ENCODE measurements around the gene KRT31. TPM values are rescaled to one million over a fixed set of nuclear protein-coding genes. Genes with fewer than 3 reads are reported as not detected.
"Not testable (repeated sequence)": the region's sequence is repeated elsewhere in the genome, so short reads cannot be mapped to it uniquely, and the experiment has no call there.

The KRT31 gene
- polyA plus RNA-seq, 3 donors from 2014 or later, result not detected

DNA sequence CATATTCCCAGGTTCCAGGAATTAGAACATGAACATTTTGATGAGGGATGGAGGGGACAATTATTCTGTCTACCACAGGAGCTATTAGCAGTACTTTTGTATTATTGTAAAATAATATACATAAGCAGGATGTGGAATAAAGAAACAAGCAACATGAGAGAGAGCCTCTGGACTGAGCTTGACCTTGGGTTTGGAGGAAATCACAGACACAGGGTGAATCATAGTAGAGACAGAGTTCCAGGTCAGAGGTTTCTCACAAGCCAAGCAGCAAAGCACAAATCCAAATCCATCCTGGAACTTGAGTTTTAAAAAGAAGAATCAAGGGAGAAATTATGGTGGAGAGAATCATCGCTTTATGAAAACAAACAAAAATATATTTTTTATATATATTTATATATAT, 5.1 kb downstream of the KRT31 start:
- Mint-ChIP-seq H3K27me3 (ENCODE audit: low read depth in 3 of 3) (peaks cover 5 to 15% (median 5%) of the 10 kb centered on the region in 3 donors), H3K4me1 (no peaks in the 10 kb centered on the region), H3K9me3 (peaks cover 2 to 12% (median 3%) of the 10 kb centered on the region in 6 donors), H3K27ac (no peak overlapping the region), H3K4me3 (no peak overlapping the region), H3K36me3 (peaks cover 0 to 5% (median 0%) of the 10 kb centered on the region in 3 donors)
- no peak for DNase-seq

DNA sequence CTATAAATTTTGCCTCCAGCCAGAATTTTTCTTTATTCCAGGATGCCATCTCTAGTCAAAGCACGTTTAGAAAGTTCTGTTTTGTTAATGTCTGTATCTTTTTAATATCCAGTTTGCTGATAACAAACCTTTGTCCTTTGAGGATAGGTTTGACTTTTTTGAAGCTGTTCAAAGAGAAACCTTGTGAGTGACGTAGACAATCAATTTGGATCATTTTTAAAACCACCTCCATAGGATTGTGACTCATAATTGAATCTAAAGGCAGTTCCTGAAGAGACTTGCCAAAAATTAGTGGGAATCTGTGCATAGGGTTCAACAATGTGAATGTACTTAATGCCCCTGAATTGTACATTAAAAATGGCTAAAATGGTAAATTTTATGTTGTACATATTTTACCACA, 5.9 kb downstream of the KRT31 start:
- H3K27ac Mint-ChIP-seq, result no peak overlapping the region
- no peak overlapping the region for H3K4me3 Mint-ChIP-seq
- peaks cover 5 to 20% (median 7%) of the 10 kb centered on the region in 3 donors for H3K27me3 Mint-ChIP-seq (ENCODE audit: low read depth in 3 of 3)
- H3K4me1 Mint-ChIP-seq, result no peaks in the 10 kb centered on the region
- no peak for DNase-seq
- peaks cover 0 to 10% (median 0%) of the 10 kb centered on the region in 3 donors for H3K36me3 Mint-ChIP-seq
- H3K9me3 Mint-ChIP-seq, result peaks cover 5 to 17% (median 8%) of the 10 kb centered on the region in 6 donors

DNA sequence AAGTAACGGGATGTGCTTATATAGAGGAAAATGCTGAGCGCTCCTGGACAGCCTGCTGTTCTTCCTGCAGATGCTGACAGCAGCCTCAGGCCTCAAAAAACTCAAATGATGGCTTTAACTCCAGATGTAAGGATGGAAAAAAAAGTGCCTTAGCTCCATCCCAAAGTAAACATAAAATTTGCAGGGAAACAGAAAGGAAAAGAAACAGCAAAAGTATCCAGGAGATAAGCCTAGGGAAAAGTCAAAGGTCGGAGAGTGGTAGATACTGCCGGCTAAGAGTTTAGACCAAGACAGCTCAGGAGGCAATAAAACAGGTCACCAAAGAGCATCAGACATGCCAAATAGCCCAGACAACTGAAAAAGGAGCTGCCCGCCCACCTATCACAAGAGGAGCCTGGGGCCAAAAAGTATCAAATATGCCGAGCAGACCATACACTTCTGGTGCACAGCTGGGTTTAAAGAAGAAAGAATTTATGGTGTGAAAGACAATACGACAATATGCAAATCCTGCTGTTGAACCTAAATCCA, 6.9 kb downstream of the KRT31 start:
- Mint-ChIP-seq H3K27ac (no peak overlapping the region), H3K36me3 (peaks cover 0 to 13% (median 4%) of the 10 kb centered on the region in 3 donors), H3K4me3 (no peak overlapping the region), H3K27me3 (ENCODE audit: low read depth in 3 of 3) (peaks cover 5 to 20% (median 7%) of the 10 kb centered on the region in 3 donors), H3K9me3 (peaks cover 6 to 24% (median 12%) of the 10 kb centered on the region in 6 donors), H3K4me1 (no peaks in the 10 kb centered on the region)
- no peak for DNase-seq

DNA sequence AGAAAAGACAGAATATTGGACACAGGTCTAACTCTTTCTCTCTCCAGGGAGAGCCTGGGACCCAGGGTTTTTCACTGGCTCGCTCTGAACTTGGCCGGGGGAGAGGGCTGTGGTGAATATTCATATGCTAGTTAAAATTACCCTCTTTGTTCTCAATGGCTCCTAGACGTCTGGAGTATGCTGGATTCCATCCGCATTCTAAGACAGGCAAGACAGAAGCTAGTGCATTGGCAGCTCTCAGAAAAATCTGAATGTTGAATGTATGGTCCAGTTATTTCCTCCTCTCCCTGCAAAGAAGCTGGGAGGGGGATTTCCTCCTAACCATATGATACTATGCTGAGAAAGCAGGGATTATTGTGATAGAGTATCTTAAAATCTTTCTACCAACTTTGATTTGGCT, 9.7 kb downstream of the KRT31 start:
- H3K27ac Mint-ChIP-seq, result no peak overlapping the region
- peaks cover 6 to 24% (median 12%) of the 10 kb centered on the region in 6 donors for H3K9me3 Mint-ChIP-seq
- H3K36me3 Mint-ChIP-seq, result peaks cover 0 to 13% (median 4%) of the 10 kb centered on the region in 3 donors
- H3K27me3 Mint-ChIP-seq (ENCODE audit: low read depth in 3 of 3), result peaks cover 4 to 17% (median 7%) of the 10 kb centered on the region in 3 donors
- H3K4me3 Mint-ChIP-seq, result no peak overlapping the region
- no peak for DNase-seq
- H3K4me1 Mint-ChIP-seq, result no peaks in the 10 kb centered on the region

DNA sequence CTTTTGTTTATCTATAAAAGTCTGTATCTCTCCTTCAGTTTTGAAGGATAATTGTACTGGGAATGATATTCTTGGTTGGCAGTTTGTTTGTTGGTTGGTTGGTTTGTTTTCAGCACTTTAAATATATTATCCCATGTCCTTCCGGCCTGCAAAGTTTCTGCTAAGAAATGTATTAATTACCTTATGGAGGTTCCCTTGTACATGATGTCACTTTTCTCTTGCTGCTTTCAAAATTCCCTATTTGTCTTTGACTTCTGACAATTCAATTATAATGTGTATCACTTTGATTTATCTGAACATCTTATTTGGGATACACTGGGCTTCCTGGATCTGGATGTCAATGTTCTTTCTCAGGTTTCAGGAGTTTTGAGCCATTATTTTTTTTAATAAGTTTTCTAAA, 11.2 kb downstream of the KRT31 start:
- H3K4me3 Mint-ChIP-seq, result no peak overlapping the region
- H3K27me3 Mint-ChIP-seq (ENCODE audit: low read depth in 3 of 3), result peaks cover 3 to 11% (median 7%) of the 10 kb centered on the region in 3 donors
- no peaks in the 10 kb centered on the region for H3K4me1 Mint-ChIP-seq
- H3K27ac Mint-ChIP-seq, result no peak overlapping the region
- peaks cover 0 to 10% (median 4%) of the 10 kb centered on the region in 3 donors for H3K36me3 Mint-ChIP-seq
- peaks cover 6 to 24% (median 12%) of the 10 kb centered on the region in 6 donors for H3K9me3 Mint-ChIP-seq
- no peak for DNase-seq

DNA sequence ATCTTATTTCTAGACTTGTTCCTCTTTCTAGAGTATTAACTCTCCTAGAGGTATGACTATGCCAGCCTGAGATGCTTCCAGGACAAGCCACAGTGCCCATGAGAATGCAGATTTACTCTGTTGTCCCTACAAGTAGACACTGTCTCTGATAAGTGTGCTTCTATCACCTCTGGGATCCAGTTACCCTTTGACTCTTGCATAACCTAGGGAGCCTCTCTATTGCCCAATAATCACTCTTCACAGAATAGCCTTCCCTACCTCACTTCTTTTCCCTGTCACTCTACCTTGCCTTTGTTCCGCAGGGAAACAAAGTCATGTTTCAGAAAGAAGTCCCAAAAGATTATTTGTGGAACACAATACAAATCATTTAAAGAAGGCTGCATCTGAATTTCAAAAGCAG, 13.7 kb downstream of the KRT31 start:
- H3K36me3 Mint-ChIP-seq, result peaks cover 0 to 10% (median 4%) of the 10 kb centered on the region in 3 donors
- no peak overlapping the region for H3K4me3 Mint-ChIP-seq
- H3K4me1 Mint-ChIP-seq, result no peaks in the 10 kb centered on the region
- peaks cover 5 to 24% (median 12%) of the 10 kb centered on the region in 6 donors for H3K9me3 Mint-ChIP-seq
- H3K27me3 Mint-ChIP-seq (ENCODE audit: low read depth in 3 of 3), result peaks cover 4 to 8% (median 5%) of the 10 kb centered on the region in 3 donors
- no peak overlapping the region for H3K27ac Mint-ChIP-seq
- DNase-seq, result no peak

GRCh38 chr17:41382394-41382793, 15.0 kb downstream of the KRT31 start:
- peaks cover 0 to 10% (median 4%) of the 10 kb centered on the region in 3 donors for H3K36me3 Mint-ChIP-seq
- no peak overlapping the region for H3K27ac Mint-ChIP-seq
- H3K4me3 Mint-ChIP-seq, result no peak overlapping the region

GRCh38 chr17:41381943-41382342, 15.5 kb downstream of the KRT31 start, which contains the start of gene KRT34:
KRT34 (minus strand) TSS chr17:41382306; CDS start chr17:41382246, 60 bp downstream.
- H3K36me3 Mint-ChIP-seq; H3K4me3 Mint-ChIP-seq; H3K27ac Mint-ChIP-seq; H3K4me1 Mint-ChIP-seq; DNase-seq; H3K27me3 Mint-ChIP-seq (ENCODE audit: low read depth in 3 of 3): not testable (repeated sequence)
- H3K9me3 Mint-ChIP-seq, result peaks cover 5 to 11% (median 7%) of the 10 kb centered on the region in 6 donors

More at GRCh38 chr17:41382394-41382793, 15.0 kb downstream of the KRT31 start:
- DNase-seq, result no peak
- H3K9me3 Mint-ChIP-seq, result peaks cover 5 to 14% (median 10%) of the 10 kb centered on the region in 6 donors
- peaks cover 1 to 10% (median 7%) of the 10 kb centered on the region in 3 donors for H3K27me3 Mint-ChIP-seq (ENCODE audit: low read depth in 3 of 3)
- no peaks in the 10 kb centered on the region for H3K4me1 Mint-ChIP-seq

- DNase-seq; H3K36me3 Mint-ChIP-seq; H3K4me1 Mint-ChIP-seq; H3K4me3 Mint-ChIP-seq; H3K27ac Mint-ChIP-seq; H3K27me3 Mint-ChIP-seq (ENCODE audit: low read depth in 3 of 3); H3K9me3 Mint-ChIP-seq: not testable (repeated sequence)
Observed at GRCh38 chr17:41380091-41380490, 17.3 kb downstream of the KRT31 start.

DNA sequence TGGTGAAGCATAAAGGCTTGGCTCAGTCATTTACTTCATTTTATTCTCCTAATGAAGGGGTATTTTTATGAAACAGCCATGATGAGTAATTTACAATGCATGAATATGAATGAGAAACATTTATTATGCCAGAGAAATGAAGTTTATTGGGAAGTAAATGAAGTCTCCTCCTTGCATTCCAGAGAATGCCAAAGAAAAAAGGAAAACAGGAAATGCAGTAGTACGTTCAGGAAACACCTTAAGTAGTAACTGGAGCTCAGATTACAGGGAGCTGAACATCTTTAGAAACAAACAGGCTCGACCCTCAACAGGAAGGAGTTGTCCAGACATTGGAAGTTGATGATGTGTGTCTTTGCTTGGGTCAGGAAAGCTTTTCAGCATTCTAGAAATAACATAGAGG, 19.9 kb downstream of the KRT31 start:
- DNase-seq, result no peak
- H3K27ac Mint-ChIP-seq, result no peak overlapping the region
- H3K36me3 Mint-ChIP-seq, result no peaks in the 10 kb centered on the region
- no peak overlapping the region for H3K4me3 Mint-ChIP-seq
- no peaks in the 10 kb centered on the region for H3K4me1 Mint-ChIP-seq
- peaks cover 4 to 5% (median 5%) of the 10 kb centered on the region in 3 donors for H3K27me3 Mint-ChIP-seq (ENCODE audit: low read depth in 3 of 3)
- no peaks in the 10 kb centered on the region for H3K9me3 Mint-ChIP-seq

GRCh38 chr17:41369713-41370112, 27.7 kb downstream of the KRT31 start, which contains the start of gene KRT33B:
KRT33B (minus strand) TSS chr17:41369813; CDS start chr17:41369750, 63 bp downstream.
- no peaks in the 10 kb centered on the region for H3K9me3 Mint-ChIP-seq
- no peaks in the 10 kb centered on the region for H3K36me3 Mint-ChIP-seq
- no peak for DNase-seq
- no peak within 1 kb of the TSS for H3K27ac Mint-ChIP-seq
- no peak within 1 kb of the TSS for H3K4me3 Mint-ChIP-seq
- peaks cover 2 to 4% (median 3%) of the 10 kb centered on the region in 3 donors for H3K27me3 Mint-ChIP-seq (ENCODE audit: low read depth in 3 of 3)
- no peaks in the 10 kb centered on the region for H3K4me1 Mint-ChIP-seq

- no peaks in the 10 kb centered on the region for H3K9me3 Mint-ChIP-seq
- no peak overlapping the region for H3K27ac Mint-ChIP-seq
- no peak overlapping the region for H3K4me3 Mint-ChIP-seq
- DNase-seq, result no peak
- no peaks in the 10 kb centered on the region for H3K4me1 Mint-ChIP-seq
- peaks cover 2 to 4% (median 3%) of the 10 kb centered on the region in 3 donors for H3K27me3 Mint-ChIP-seq (ENCODE audit: low read depth in 3 of 3)
- H3K36me3 Mint-ChIP-seq, result no peaks in the 10 kb centered on the region
Observed at GRCh38 chr17:41369023-41369422, 28.4 kb downstream of the KRT31 start.

DNA sequence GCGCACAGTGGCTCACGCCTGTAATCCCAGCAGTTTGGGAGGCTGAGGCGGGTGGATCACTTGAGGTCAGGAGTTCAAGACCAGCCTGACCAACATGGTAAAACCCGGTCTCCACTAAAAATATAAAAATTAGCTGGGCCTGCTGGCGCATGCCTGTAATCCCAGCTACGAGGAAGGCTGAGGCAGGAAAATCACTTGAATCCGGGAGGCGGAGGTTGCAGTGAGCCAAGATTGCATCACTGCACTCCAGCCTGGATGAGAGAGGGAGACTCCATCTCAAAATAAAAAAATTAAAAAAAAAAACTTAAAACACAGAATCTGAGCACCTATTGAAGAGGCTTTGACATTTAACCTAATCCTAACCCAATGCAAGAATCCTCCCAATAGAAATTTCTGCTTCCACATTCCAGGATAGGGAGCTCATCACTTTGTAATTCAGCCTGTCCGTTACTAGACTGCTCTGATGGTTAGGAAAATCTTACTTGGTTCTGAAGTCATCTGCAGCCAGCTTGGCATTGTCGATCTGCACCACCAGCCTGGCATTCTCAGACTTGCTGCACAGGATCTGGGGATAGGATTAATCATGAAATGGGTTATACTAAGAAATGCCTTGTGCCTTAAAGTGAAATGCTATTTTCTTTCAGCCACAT, 29.9 kb downstream of the KRT31 start:
- no peak for DNase-seq
- peaks cover 2 to 11% (median 3%) of the 10 kb centered on the region in 3 donors for H3K27me3 Mint-ChIP-seq (ENCODE audit: low read depth in 3 of 3)

DNA sequence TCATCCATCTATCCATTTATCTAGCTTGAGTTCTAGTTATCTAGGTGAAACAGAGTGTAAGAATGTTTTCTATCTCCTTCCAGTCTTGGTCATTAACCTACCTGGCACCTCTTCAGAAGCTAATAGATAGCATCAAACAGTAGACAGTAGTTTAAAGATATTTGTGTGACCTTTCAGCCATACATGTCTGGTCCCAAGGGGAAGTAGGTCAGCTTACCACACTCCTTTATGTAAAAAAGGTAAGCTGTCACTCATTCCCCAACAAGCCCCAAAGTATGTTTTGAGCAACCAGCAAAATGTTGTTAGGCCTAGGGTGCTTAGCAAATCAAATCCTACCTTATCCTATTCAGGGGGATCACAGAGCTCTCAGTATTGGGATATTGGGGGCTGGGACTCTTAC, 31.3 kb downstream of the KRT31 start:
- no peak for DNase-seq
- Mint-ChIP-seq H3K36me3 (no peaks in the 10 kb centered on the region), H3K27me3 (ENCODE audit: low read depth in 3 of 3) (peaks cover 2 to 12% (median 5%) of the 10 kb centered on the region in 3 donors), H3K27ac (no peak overlapping the region), H3K9me3 (no peaks in the 10 kb centered on the region), H3K4me3 (no peak overlapping the region), H3K4me1 (no peaks in the 10 kb centered on the region)

More for the DNA sequence above, 29.9 kb downstream of the KRT31 start:
- H3K4me1 Mint-ChIP-seq, result no peaks in the 10 kb centered on the region
- no peak overlapping the region for H3K4me3 Mint-ChIP-seq
- no peaks in the 10 kb centered on the region for H3K36me3 Mint-ChIP-seq
- H3K27ac Mint-ChIP-seq, result no peak overlapping the region
- H3K9me3 Mint-ChIP-seq, result no peaks in the 10 kb centered on the region
